Measurements from ENCODE around the gene ADAM8.

ADAM8 gene

DNA sequence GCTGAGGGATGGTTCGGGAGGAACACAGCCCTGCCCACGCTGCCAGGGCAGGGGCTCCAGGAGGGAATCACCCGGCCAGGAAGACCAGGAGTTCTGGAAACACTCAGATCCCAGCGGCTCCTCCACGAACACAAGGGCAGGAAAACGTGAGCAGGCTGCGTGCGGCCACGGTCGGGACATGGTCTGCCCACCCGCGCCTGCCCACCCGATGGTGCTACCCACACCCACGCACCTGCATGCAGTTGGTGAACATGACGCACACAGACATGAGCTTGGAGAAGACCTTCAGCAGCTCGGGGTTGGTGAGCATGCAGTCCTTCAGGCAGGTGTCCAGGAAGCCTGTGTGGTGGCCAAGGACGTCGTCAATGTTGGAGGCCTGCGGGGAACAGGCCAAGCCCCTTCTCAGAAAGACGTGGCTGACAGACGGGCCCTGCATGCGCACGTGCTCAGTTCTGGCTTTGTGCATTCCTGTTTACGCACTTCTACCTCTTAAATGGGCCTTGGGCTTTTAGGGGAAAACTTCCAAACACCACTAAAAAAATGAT, 6.2 kb upstream of the ADAM8 start:
- in situ Hi-C loops (cut with MboI; ENCODE audit: low sequenced_read_pairs): no loop called here

DNA sequence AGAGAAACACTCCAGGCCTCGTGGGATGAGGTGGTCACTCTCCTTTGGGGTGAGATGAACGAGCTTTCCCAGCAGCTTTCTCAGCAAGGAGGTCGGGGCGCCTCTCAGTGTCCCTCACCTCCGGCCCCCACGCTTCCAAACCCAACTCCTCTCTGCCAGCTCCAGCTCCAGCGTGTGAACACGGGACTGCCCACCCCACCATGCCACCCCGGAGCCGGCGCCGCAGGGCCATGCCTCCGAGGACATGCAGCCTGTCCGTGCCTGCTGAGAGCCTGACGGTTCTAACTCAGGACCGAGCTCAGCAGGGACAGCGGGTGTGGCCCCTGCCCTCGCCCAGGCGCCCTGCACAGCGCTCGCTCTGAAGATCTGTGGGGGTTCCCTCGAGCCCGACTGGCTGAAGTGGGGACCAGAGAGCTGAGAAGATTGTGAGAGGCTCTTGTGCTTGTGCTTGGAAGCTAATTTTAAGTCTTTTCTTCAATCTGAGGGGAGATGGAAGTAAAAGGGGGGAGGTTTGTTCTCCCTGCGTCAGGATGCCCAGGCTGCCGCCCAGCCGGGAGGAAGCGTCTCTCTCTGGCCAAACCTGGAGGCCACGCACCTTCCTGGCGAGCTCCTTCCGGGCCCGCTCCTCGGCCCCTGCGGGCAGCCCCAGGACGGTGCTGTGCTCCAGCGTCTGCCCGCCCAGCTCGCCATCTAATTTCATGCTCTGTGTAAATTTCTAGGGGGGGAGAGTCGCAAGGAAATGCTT, 5.1 kb upstream of the ADAM8 start:
- in situ Hi-C loops (cut with MboI; ENCODE audit: low sequenced_read_pairs): no loop called here

DNA sequence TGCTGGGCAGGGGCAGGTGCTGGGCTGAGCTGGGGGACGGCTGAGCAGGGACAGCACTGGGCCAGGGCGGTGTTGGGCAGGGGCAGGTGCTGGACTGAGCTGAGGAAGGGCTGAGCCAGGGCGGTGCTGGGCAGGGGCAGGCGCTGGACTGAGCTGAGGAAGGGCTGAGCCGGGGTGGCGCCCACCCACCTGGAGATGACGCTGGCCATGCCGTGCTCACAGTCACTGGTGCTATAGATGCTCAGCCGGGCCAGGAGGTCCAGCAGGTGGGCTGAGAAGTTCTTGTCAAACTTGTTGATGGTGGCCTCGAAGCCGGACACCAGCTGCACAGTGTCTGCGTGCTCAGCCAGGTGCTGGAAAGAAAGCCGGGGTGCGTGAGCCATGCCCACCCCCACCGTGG, 4.4 kb upstream of the ADAM8 start:
- in situ Hi-C loops (cut with MboI; ENCODE audit: low sequenced_read_pairs): no loop called here

DNA sequence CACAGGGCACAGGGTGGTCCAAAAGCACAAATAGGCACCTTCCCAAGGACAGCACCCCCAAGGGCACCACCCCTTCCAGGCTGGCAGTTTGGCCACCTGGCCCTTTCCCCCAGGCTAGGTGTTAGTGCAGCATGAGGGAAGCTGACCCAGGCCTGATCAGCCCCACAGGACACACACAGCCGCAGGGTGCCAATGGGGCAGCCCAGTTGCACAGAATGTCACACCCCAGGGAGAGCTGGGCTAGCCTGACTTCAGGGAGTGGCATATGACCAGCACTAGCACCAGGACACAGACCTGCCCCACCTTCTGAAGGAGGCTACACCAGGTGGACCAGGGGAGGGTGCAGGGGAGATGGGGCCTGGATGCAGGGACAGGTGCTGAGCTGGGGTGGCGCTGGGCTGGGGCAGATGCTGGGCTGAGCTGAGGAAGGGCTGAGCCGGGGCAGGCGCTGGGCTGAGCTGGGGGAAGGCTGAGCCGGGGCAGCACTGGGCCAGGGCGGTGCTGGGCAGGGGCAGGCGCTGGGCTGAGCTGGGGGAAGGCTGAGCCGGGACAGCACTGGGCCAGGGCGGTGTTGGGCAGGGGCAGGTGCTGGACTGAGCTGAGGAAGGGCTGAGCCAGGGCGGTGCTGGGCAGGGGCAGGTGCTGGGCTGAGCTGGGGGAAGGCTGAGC, 3.9 kb upstream of the ADAM8 start:
- in situ Hi-C loops (cut with MboI; ENCODE audit: low sequenced_read_pairs): no loop called here

DNA sequence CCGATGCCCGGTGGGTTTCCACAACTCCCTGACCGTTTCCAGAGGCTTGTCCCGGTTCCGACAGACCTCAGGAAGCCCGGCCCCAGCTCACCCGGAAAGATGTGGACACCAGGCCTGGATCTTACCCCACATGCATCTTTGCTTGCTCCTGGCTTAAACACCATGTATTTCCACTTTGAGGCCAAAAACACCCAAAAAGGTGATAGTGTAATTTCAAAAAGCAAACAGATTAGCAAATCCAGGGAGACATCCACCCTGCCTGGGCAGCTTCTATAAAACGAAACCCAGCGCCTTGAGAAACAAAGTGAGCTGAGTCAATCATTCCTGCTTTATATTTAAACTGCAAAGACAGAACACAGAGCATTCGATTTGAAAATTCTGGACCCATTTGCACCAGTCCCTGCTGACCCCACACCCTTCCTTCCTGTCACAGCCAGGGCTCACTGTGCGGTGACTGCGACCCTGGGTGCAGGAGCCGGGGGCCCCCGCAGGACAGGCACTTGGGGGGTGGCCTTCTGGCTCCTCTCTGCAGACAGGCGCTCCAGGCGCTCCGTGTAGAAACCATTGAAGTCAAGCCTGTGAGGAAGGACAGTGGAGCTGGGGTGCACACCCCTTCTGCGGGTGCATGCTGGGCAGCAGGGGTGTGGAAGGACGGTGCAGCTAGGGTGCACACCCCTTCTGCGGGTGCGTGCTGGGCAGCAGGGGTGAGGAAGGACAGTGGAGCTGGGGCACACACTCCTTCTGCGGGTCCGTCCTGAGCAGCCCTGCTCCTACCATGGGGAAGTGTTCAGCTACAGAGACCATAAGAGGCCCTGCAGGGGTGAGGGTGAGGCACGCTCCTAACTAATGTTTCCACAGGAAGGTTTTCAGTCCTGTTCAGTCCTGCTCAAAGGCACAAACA, 2.9 kb upstream of the ADAM8 start:
- in situ Hi-C loops (cut with MboI; ENCODE audit: low sequenced_read_pairs): no loop called here

DNA sequence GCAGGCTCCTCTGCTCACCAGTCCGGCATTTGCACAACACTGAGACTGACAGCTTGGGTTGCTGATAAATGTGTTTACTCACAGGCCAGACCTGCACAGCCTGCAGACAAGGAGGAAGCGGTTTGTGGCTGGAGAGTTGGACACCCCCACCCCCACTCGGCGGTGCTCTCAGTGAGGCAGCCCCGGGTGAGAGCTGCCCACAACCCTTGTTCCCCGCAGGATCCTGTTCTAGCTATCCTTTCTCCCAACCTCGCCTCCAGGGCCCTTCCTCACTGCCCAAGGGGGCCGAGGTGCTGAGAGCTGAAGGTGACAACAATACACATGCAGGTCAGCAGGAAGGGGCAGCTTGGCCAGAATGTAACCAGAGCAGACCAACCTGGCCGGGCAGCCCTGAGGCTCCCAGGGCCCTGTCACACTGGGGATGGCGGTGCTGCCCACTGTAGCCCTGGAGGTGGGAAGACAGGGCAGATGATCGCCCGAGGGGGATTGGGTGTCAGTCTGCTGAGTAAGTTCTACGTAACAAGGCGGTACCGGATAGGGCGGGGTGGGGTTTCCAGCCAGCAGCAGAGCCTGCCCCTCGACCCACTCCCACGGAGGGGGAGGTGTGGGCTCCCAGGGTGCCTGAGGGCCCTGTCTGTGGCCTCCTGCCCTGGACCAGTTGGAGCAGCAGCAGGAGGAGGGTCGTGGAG, 2.1 kb upstream of the ADAM8 start:
- in situ Hi-C loops (cut with MboI; ENCODE audit: low sequenced_read_pairs): no loop called here

DNA sequence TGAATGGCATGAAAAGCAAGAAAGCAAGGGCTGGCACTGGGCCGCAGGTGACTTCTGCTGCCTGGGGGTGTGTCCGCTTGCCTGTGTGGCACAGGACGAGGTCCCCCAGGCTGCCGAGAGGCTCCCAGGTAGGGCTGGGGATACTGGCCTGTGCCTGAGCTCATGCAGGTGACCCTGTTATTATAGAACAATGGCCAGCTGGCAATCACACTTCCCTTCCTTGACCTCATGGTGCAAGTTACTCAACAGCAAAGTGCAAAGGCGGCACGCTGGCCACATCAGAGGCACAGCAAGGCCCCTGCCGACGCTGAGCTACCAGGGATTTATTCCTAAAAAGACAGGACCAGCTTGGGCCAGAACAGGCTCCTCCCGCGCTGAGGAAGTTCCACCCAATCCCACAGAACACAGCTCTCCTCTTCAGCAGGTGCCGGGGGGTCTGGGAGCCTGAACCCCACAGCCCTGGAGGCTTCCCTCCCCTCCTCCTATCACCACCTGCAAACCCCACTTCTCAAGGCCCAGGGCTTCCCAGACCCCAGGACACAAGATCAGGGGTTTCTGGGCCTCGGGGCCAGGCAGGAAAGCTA, 1.4 kb upstream of the ADAM8 start:
- in situ Hi-C loops (cut with MboI; ENCODE audit: low sequenced_read_pairs): no loop called here

DNA sequence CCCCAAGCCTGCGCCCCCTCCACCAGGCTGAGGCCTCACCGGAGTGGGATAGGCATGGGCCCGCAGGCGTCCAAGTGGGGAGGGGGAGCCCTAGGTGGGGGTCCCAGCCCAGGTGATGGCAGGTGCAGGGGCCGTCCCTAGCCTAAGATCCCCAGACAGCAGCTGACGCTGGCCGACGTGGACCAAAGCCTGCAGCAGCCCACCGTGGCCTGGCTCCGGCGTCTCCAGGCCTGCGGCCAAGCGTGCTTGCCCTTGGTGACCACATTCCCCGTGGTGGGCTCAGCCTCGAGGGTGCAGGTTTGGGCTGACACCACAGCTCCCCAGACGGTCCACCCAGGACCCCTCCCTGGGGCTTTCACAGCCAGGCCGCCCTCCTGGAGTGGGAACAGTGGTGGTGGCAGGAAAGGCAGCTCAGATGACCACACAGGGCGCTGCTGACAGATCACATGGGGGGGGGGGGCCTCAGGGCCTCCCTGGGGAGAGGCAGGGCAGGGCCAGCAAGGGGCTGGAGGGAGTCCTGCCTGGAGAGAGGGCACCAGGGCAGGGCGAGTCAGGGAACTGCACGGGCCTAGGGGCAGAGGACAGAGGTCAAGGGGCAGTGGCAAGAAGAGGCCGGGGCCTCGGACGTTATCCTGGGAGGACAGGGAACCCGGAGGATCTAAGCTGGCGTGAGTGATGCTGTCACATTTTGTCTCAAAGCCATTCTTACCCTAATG, 767 bp upstream of the ADAM8 start:
- in situ Hi-C loops (cut with MboI; ENCODE audit: low sequenced_read_pairs): no loop called here

DNA sequence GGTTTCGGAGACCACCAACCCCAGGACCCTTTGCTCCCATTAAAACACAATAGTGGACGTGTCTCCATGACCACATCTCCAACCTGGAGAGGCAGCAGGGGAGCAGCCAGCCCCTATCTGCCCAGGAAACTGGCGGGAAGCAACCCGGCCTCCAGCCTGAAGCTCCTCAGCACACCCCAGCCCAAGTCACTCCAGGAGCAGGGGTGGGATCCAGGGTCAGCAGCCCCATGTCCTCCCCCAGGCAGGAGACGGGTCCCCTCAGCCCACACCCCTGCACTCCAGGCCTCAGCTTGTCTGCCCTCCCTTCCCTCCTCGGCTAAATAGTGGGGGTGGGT, 601 bp downstream of the ADAM8 start:
- in situ Hi-C loops (cut with MboI; ENCODE audit: low sequenced_read_pairs): no loop called here

DNA sequence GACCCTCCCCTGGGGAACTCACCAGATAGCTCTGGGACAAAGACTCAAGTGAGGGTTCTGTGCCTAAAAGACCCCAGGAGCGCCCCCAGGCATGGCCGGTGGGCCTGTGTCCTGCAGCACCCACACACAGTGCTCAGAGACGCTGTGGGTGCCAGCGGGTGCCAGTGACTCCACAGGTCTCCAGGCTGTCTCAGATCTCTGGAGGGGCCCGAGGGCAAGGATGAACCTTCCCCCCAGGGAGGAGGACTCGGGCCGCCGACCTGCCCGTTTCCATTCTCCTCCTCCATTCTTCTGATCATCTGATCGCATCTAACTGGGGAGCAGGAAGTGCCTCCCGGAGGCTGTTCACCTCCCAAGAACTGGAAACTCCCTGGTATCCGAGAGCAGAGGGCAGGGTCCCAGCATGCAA, 980 bp downstream of the ADAM8 start:
- in situ Hi-C loops (cut with MboI; ENCODE audit: low sequenced_read_pairs): no loop called here

DNA sequence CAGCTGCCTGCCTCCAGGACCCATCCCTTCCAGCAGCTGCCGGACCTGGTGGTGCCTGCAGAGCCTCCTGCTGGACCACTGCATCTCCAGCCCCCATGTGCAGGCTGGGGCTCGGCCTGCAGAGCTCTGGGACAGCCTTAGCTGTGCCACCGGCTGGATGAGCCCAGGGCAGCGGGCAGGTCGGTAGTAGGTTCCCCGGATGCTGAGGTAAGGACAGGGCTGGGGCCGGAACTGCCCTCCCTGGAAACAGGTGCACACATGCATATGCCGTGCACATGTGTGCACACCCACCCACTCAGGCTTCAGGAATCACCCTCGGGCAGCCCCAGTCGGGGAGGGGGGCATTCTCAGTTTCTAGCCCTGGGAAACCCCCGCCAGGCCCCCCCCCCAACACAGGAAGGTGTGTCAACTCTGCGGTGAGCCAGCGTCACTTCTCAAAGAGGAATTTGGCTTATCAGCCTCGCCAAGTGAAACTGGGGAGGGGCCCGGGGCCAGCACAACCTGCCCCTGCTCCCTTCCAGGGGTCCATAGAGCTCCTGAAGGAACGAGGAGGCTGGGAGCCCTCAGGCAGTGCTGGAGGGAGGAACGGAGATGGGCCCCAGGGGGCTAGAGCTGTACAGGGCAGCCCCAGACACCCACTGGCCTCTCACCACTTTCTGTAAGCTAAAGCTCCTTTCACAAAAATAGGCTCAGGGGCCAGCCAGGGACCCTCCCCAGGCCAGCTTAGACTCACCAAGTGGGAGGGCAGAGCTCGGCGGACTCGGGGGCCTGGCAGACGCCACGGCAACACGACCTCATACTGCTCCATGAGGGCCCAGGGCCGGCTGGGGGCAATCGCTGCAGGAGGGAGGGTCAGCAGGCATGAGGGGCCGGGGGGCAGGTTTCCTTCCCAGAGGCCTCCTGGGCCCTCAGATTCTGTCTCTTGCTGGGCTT, 1.7 kb downstream of the ADAM8 start:
- in situ Hi-C loops (cut with MboI; ENCODE audit: low sequenced_read_pairs): no loop called here

DNA sequence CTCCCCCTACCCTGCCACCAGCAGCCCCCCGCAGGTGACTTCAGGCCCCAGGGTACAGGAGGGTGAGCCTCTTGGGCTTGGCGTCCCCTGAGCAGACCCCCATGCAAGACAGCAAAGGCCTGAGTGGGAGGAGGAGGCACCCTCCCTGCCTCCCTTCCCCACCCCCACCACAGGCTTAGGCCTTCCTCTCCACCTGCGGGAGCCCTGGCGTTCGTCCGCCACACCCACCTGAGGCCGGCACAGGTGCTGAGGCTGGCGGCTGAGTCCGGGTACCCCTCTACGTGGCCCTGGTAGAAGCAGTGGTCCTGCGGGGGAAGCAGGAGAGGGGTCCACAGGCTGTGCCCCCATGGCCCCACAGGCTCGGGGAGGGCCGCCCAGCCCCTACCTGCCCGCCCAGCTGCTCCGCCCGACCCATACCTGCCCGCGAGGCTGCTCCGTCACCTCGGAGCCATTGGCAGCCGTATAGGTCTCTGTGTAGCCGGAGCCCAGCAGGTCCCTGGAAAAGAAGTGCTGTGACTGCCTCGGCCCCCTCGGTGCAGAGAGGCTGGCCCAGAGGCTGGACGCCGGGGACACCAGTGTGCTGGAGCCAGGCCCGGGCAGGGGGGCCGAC, 3.0 kb downstream of the ADAM8 start:
- in situ Hi-C loops (cut with MboI; ENCODE audit: low sequenced_read_pairs): no loop called here

DNA sequence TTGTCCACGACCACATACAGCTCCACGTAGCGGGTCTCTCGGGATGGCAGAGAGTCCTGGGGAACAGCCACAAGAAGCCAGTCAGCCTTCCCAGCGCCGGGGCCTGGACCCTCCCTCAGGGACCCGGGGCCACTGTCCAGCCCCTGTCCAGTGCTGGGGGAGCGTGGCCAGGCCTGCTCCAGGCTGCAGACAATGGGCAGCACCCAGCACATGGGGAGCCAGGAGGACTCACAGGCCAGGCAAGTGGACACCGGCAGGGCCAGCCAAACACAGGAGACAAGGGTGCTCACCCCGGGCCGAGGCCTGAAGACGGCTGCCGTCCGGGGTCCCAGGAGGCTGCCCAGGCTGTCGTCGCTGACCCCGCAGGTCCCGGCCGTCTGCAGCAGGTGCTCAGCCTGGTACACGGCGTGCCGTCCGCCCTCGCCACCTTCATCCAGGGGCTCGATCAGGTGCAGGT, 3.7 kb downstream of the ADAM8 start:
- in situ Hi-C loops (cut with MboI; ENCODE audit: low sequenced_read_pairs): no loop called here

DNA sequence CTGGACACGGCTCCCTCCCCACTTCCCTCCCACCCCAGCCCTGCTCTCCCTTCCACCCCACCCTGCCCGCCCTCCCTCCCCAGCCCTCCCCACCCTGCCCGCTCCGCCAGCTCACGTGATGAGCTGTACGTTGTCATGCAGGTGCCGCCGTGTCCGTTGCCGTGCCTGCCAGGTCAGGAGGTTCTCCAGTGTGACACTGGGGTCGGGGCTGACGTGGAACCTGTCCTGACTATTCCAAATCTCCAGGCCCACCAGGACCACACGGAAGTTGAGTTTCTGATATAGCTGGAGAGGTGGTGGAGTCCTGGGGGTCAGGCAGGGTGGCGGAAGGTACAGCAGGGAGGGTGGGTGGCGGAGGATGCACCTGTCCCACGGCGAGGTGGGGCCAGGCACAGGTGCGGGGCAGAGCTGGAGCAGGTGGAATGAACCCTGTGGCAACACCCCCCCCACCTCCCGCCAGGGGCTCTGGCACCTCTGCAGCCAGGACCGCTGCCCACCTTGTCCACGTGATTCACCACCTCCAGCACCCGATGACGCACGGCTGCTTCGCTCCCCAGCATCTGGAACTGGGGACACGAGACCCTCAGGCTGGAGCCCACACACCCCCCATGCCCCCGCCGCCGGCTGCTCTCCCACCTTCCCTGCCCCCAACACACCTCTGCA, 4.2 kb downstream of the ADAM8 start:
- in situ Hi-C loops (cut with MboI; ENCODE audit: low sequenced_read_pairs): no loop called here

DNA sequence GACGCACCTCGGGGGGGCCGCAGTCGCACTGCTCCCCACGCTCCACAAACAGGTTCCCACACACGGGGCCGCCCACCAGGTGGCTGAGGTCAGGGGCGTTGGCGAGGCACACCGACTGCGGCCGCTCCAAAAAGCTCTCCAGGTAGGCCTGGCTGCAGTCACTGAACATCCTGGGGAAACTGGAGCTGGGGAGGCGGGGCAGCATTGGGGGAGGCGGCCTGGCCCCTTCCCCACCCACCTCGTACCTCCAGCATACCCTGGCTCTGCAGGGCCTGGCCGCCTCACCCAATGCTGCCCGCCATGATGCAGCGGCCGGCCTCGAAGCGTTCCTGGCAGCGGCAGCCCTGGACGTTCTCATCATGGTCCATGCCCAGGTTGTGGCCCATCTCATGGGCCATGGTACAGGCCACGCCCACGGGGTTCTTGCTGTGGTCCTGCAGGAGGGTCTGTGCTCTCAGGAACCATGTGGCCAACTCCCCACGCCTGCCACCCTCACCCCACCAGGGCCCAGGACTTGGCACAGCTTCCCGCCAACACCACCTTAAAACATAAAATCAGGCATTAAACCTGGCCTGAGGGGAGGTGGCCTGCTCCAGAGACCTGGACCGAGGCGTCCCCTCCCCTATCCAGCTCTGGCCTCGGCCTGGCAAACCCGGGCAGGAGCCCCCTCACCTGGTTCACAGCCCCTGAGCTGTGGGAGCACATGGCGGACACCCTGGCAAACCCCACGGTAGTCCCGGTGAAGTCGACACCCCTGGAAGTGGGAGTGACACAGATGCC, 5.0 kb downstream of the ADAM8 start:
- in situ Hi-C loops (cut with MboI; ENCODE audit: low sequenced_read_pairs): no loop called here

DNA sequence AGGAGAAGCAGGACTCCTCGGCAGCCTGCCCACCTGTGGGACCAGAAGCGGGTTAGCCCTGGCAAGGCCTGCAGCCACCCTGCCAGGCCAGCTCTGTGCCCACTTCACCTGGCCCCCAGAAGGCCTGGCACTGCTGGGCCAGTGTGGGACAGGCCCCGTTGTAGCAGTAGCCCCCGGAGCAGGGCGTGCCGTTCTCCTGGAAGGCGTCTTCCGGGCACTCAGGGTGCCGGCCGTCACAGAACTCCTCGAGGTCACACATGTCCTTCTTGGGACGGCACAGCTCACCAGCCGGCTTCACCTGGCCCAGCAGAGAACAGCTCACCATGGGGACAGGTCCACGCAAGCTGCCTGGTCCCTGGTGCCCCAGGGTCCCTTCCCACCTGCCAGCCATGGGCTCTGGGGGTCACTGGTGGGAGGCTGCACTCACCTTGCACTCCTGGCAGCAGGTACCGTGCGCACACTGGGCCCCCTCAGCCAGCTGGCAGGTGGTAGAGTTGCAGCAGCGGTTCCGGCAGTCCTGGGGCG, 5.8 kb downstream of the ADAM8 start:
- in situ Hi-C loops (cut with MboI; ENCODE audit: low sequenced_read_pairs): no loop called here

DNA sequence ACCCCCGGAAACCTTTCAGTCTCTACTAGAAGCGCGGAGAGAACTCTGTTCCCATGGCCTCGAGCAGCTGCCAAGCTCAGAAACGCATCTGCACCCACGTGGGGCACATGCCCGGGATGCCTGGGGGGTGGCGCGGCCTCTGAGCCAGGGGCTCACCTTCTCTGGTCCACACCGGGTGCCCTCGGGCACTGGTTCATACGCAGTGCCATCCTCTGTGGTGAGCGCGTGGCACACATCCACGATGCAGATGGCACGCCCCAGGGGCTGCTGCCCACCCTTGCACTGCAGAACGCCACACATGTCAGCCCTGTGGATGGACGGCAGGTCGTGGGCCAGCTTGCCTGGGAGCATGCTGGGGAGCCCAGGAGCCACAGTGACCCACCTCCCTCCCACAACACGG, 6.5 kb downstream of the ADAM8 start:
- in situ Hi-C loops (cut with MboI; ENCODE audit: low sequenced_read_pairs): no loop called here

Measured in HL-60/S4 (cell line).